Adrenal gland (tissue), 5 donors: Measurements from ENCODE around the gene DOCK1.

Experiments used
- CTCF ChIP-seq, 6 experiments: fragments of 450-650 bp in 4 of 6; fragments of 200-600 bp in 2 of 6; sonication (generic) in 1 of 6; IDR thresholded peaks; 1 replicate in 5 of 6; 2 replicates in 1 of 6; pipeline versions ENCODE4 v1.5.1 to v1.8.0; 2016 to 2021; ENCODE audit warnings: antibody characterized with exemption in 6 of 6, mild to moderate bottlenecking in 2 of 6, moderate library complexity in 1 of 6
- POLR2A ChIP-seq, 2 donors: fragments of 450-650 bp; IDR thresholded peaks; one replicate each; pipeline ENCODE4 v1.6.1; 2017; ENCODE audit warnings: antibody characterized with exemption in 2 of 2, mild to moderate bottlenecking in 2 of 2, moderate library complexity in 1 of 2
- donor health status: DM: no; HTN: no; CAD: no.

- no peak for TF ChIP-seq CTCF (IDR thresholded peaks at IDR 0.05)
- TF ChIP-seq POLR2A (IDR thresholded peaks at IDR 0.05): no peak
Observed at GRCh38 chr10:127153181-127153580, 248.0 kb downstream of the DOCK1 start.
